Skeletal muscle satellite cell (primary cell): ENCODE results near the gene LYRM4.

Source experiments
- H3K27me3 ChIP-seq: 2 replicates; pipeline ENCODE4 v1.7.0; 2013; ENCODE audit warnings: low read length; ENCODE audit not compliant: control insufficient read depth, insufficient read depth
- H3K36me3 ChIP-seq: 2 replicates; pipeline ENCODE4 v1.7.0; 2013; ENCODE audit warnings: mild to moderate bottlenecking, control low read depth, low read length; ENCODE audit not compliant: insufficient read depth
- H3K4me1 ChIP-seq: 2 replicates; pipeline ENCODE4 v1.7.0; 2013; ENCODE audit warnings: low read length; ENCODE audit not compliant: control insufficient read depth, insufficient read depth
- H3K4me2 ChIP-seq: 2 replicates; pipeline ENCODE4 v1.7.0; 2013; ENCODE audit warnings: mild to moderate bottlenecking, low read length
- H3K4me3 ChIP-seq: 2 replicates; pipeline ENCODE4 v1.7.0; 2013; ENCODE audit warnings: low read length
- H3K9ac ChIP-seq: 2 replicates; pipeline ENCODE4 v1.7.0; 2013; ENCODE audit warnings: mild to moderate bottlenecking, low read depth, low read length, moderate library complexity
- H3K9me3 ChIP-seq: replicated peaks from 2 replicates; pipeline ENCODE4 v1.7.0; 2013; ENCODE audit warnings: mild to moderate bottlenecking, control low read depth, low read length

Gene LYRM4

DNA sequence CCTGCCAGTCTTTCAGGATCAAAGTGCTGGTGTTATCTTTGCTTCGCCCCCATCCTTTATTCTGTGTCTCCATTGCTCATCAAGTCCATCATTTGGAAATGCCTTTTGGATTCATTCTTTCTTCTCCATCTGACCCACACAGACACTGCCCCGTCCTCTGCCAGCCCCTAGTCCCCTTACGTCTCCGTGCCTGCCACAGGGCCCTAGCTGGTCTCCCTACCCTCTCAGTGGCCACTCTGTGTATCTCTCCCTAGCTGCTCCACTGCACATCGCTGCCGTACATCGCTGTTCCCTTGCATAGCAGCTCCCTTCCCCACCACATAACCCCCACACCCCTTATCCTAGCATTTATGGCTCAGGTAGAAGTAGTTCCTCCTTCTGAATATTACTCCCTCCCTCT is 159.9 kb downstream of the LYRM4 start:
- no peaks in the 10 kb centered on the region for H3K4me1 ChIP-seq
- H3K4me2 ChIP-seq, result no peak overlapping the region
- H3K9me3 ChIP-seq, result no peaks in the 10 kb centered on the region
- H3K9ac ChIP-seq, result no peak overlapping the region
- H3K27me3 ChIP-seq, result peaks cover 11% of the 10 kb centered on the region
- H3K4me3 ChIP-seq, result no peak overlapping the region
- H3K36me3 ChIP-seq, result no peaks in the 10 kb centered on the region

DNA sequence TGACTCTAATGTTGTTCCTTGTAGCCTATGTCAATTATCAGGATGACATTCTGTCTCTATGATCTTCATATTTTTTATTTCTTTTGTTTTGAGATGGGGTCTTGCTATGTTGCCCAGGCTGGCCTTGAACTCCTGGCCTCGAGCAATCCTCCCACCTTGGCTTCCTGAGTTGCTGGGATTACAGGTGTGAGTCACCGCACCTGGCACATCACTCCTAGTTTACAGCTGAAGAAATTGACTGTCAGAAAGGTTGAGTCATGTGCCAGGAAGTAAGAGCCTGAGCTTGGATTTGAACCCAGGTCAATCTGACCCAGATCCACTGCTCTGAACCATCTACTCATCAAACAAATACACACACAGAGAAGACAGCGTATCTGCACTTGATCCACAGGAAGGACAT is 161.2 kb downstream of the LYRM4 start:
- H3K27me3 ChIP-seq, result peaks cover 11% of the 10 kb centered on the region
- H3K4me1 ChIP-seq, result peaks cover 10% of the 10 kb centered on the region
- H3K4me3 ChIP-seq, result no peak overlapping the region
- H3K4me2 ChIP-seq, result no peak overlapping the region
- no peaks in the 10 kb centered on the region for H3K9me3 ChIP-seq
- H3K9ac ChIP-seq, result no peak overlapping the region
- no peaks in the 10 kb centered on the region for H3K36me3 ChIP-seq

- H3K4me3 ChIP-seq, result no peak overlapping the region
- H3K9me3 ChIP-seq, result no peaks in the 10 kb centered on the region
- H3K36me3 ChIP-seq, result no peaks in the 10 kb centered on the region
- peaks cover 11% of the 10 kb centered on the region for H3K4me1 ChIP-seq
- H3K27me3 ChIP-seq, result peaks cover 11% of the 10 kb centered on the region
- H3K4me2 ChIP-seq, result no peak overlapping the region
- no peak overlapping the region for H3K9ac ChIP-seq
Observed at GRCh38 chr6:5098501-5099270, 162.1 kb downstream of the LYRM4 start.

GRCh38 chr6:5096482-5096881 is 164.3 kb downstream of the LYRM4 start:
- no peak overlapping the region for H3K4me2 ChIP-seq
- H3K9ac ChIP-seq, result no peak overlapping the region
- H3K36me3 ChIP-seq, result no peaks in the 10 kb centered on the region
- no peak overlapping the region for H3K4me3 ChIP-seq
- H3K27me3 ChIP-seq, result peaks cover 30% of the 10 kb centered on the region
- H3K4me1 ChIP-seq, result peaks cover 11% of the 10 kb centered on the region
- no peaks in the 10 kb centered on the region for H3K9me3 ChIP-seq

DNA sequence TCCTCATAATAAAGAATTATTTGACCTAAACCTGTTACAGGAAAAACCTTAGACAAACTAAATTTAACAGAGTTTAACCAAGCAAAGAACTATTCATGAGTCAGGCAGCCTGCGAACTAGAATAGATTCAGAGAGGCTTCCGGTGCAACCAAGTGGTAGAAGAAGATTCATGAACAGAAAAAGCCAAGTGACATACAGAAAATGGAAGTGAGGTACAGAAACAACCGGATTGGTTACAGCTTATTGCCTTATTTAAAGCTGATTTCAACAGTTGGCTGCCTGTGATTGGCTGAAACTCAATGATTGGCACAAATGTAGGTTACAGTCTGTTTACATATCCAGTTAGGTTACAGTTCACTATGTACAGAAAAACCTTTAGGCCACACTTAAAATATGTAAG is 165.5 kb downstream of the LYRM4 start:
- no peak overlapping the region for H3K9ac ChIP-seq
- peaks cover 42% of the 10 kb centered on the region for H3K27me3 ChIP-seq
- peak overlapping the region; percentile 61 for H3K4me2 ChIP-seq
- no peaks in the 10 kb centered on the region for H3K36me3 ChIP-seq
- no peaks in the 10 kb centered on the region for H3K9me3 ChIP-seq
- no peak overlapping the region for H3K4me3 ChIP-seq
- peaks cover 11% of the 10 kb centered on the region for H3K4me1 ChIP-seq

GRCh38 chr6:5094327-5094726 is 166.4 kb downstream of the LYRM4 start:
- no peaks in the 10 kb centered on the region for H3K36me3 ChIP-seq
- H3K4me3 ChIP-seq, result no peak overlapping the region
- no peaks in the 10 kb centered on the region for H3K9me3 ChIP-seq
- H3K27me3 ChIP-seq, result peaks cover 46% of the 10 kb centered on the region
- no peak overlapping the region for H3K9ac ChIP-seq
- H3K4me1 ChIP-seq, result peaks cover 11% of the 10 kb centered on the region
- H3K4me2 ChIP-seq, result peak overlapping the region; percentile 61

GRCh38 chr6:5093231-5094015 is 167.3 kb downstream of the LYRM4 start:
- Histone ChIP-seq H3K9ac (no peak overlapping the region), H3K4me1 (peaks cover 11% of the 10 kb centered on the region), H3K36me3 (no peaks in the 10 kb centered on the region), H3K4me3 (no peak overlapping the region), H3K27me3 (peaks cover 49% of the 10 kb centered on the region), H3K9me3 (no peaks in the 10 kb centered on the region), H3K4me2 (no peak overlapping the region)

GRCh38 chr6:5091210-5092069 is 169.3 kb downstream of the LYRM4 start:
- Histone ChIP-seq H3K4me3 (no peak overlapping the region), H3K36me3 (no peaks in the 10 kb centered on the region), H3K4me1 (peaks cover 11% of the 10 kb centered on the region), H3K9ac (no peak overlapping the region), H3K27me3 (peaks cover 52% of the 10 kb centered on the region), H3K9me3 (no peaks in the 10 kb centered on the region), H3K4me2 (no peak overlapping the region)

- Histone ChIP-seq H3K9ac (no peak overlapping the region), H3K4me1 (peaks cover 18% of the 10 kb centered on the region), H3K36me3 (no peaks in the 10 kb centered on the region), H3K9me3 (no peaks in the 10 kb centered on the region), H3K27me3 (peaks cover 54% of the 10 kb centered on the region), H3K4me3 (no peak overlapping the region), H3K4me2 (no peak overlapping the region)
Observed at GRCh38 chr6:5090603-5091002, 170.1 kb downstream of the LYRM4 start.

DNA sequence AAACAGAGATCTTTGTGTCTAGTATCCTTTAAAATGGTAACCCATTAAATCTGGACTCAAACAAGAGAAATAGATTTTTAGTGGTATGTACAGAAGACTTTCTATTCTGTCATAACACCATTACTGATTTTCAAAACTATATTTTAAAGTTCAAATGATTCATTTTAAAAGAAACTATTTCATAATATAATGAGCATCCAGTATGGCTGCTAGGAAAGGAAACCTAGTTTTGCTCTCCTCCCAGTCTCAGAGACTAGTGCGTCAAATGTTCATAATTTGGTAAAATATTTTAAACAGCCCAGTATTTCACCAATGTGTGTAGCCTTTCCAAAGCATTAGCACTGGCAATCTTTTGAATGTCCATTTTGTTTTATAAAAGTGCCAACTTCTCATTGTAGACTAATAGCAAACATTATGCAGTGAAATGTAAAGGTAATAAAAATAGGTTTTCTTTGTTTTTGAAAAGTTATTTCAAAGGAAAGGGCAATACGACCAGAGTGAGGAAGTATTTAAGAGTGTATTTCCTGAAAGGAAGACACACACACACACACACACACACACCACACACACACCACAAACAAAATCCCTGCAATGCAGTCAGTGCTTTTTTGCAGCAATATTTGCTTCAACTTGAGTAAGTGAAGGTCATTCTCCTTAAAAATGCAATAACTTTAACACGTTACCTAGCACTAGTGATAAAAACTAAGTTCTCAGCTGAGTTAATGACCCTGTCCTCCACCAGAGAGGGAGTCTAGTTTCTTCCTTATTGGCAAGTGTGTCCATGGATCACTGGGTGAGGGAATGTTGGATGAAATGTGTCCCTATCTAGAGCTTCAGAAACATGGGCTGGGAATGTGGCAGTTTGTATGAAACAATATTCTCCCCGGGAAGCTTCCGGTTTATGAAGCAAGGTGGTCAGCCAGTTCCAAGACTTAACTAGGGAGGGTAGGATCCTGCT is 171.0 kb downstream of the LYRM4 start:
- Histone ChIP-seq H3K9ac (no peak overlapping the region), H3K4me3 (no peak overlapping the region), H3K4me2 (no peak overlapping the region), H3K9me3 (no peaks in the 10 kb centered on the region), H3K27me3 (peaks cover 54% of the 10 kb centered on the region), H3K36me3 (no peaks in the 10 kb centered on the region), H3K4me1 (peaks cover 15% of the 10 kb centered on the region)
